ENCODE measurements around the gene AGBL4. TPM values are rescaled to one million over a fixed set of nuclear protein-coding genes. Genes with fewer than 3 reads are reported as not detected.

AGBL4 gene
- polyA plus RNA-seq, 3 donors, result 0.05 TPM; not detected in 2

DNA sequence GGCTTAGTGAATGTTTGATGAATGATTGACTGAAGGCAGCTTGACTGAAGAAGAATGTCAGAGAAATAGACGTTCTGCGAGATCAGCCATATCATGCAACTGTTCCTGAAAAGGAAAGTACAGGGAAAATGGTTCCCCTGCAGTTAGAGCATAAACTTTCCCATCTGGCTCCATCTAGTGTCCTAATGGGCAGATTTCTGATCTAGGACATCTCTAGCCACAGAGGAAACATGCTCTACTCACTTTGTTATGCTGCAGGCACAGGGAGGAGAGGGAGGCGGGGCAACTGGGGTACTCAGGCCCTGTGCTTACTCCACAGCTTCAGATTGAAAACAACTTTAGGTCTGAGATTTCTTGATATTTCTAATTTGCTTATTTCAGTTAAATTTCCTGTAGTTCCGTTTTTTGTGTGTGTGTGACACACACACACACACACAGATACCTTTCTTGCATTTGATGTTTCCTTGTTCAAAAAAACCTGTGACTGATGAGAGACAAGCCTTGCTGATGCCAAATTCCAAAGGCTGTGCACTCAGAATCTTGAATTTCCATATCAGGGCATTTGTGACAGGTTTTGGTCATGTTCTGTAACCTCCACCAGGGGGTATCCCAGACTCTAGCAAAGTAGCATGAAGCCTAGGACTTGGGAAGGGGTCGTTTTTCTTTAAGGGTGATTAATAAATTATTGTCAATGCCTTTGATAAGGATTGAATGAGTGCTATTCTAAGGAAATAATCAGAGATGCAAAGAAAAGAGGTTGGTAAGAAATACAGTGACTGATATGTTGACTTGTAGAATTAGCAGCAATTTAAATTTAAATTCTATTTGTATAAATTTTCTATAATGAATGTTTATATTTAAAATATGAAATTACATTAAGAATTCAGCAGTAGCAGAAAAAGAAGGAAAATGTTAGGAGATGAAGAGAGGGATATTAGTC is 1107.4 kb downstream of the AGBL4 start:
- intact Hi-C loops (cut with micrococcal nuclease), result no loop called here
- H3K36me3 Mint-ChIP-seq, result no peaks in the 10 kb centered on the region
- no CpG with 5 or more reads among the region's 5 CpGs for WGBS (ENCODE audit: insufficient coverage)

GRCh38 chr1:48908606-48909005 is 1115.1 kb downstream of the AGBL4 start:
- intact Hi-C loops (cut with micrococcal nuclease), result no loop called here
- Histone ChIP-seq H3K4me2 (replicated peaks; ENCODE audit: extremely low read depth, low read length, poor library complexity, severe bottlenecking) (no peak overlapping the region), H3K4me3 (replicated peaks in 1 of 3; ENCODE audit: low read depth in 2 of 3, low read length in 3 of 3) (no peak overlapping the region), H3K9me3 (replicated peaks in 1 of 2; ENCODE audit: control insufficient read depth in 1 of 2, insufficient read depth in 1 of 2, low read length in 2 of 2) (no peaks in the 10 kb centered on the region), H3K9ac (ENCODE audit: insufficient read depth, low read length, poor library complexity, severe bottlenecking) (no peak overlapping the region), H3K36me3 (replicated peaks in 1 of 2; ENCODE audit: control insufficient read depth in 1 of 2, insufficient read depth in 2 of 2, low read length in 2 of 2) (no peaks in the 10 kb centered on the region), H3K4me1 (ENCODE audit: control insufficient read depth in 1 of 2, insufficient read depth in 2 of 2, low read length in 2 of 2) (no peaks in the 10 kb centered on the region), H4K20me1 (ENCODE audit: insufficient read depth, low read length) (no peaks in the 10 kb centered on the region), H3K27ac (ENCODE audit: low read depth in 1 of 2, low read length in 2 of 2) (no peak overlapping the region), H3K79me2 (ENCODE audit: insufficient read depth, low read length) (no peaks in the 10 kb centered on the region), H3K27me3 (ENCODE audit: control insufficient read depth in 2 of 2, insufficient read depth in 2 of 2, low read length in 2 of 2) (peaks cover 0 to 2% of the 10 kb centered on the region in 2 donors), H2AFZ (ENCODE audit: insufficient read depth, low read depth, low read length, poor library complexity, severe bottlenecking) (no peak overlapping the region)
- Mint-ChIP-seq H3K27me3 (ENCODE audit: low read depth in 3 of 3) (peaks cover 3 to 6% (median 4%) of the 10 kb centered on the region in 3 donors), H3K27ac (no peak overlapping the region), H3K4me3 (no peak overlapping the region), H3K36me3 (no peaks in the 10 kb centered on the region), H3K4me1 (no peaks in the 10 kb centered on the region), H3K9me3 (no peaks in the 10 kb centered on the region)
- TF ChIP-seq, protein P1, sequence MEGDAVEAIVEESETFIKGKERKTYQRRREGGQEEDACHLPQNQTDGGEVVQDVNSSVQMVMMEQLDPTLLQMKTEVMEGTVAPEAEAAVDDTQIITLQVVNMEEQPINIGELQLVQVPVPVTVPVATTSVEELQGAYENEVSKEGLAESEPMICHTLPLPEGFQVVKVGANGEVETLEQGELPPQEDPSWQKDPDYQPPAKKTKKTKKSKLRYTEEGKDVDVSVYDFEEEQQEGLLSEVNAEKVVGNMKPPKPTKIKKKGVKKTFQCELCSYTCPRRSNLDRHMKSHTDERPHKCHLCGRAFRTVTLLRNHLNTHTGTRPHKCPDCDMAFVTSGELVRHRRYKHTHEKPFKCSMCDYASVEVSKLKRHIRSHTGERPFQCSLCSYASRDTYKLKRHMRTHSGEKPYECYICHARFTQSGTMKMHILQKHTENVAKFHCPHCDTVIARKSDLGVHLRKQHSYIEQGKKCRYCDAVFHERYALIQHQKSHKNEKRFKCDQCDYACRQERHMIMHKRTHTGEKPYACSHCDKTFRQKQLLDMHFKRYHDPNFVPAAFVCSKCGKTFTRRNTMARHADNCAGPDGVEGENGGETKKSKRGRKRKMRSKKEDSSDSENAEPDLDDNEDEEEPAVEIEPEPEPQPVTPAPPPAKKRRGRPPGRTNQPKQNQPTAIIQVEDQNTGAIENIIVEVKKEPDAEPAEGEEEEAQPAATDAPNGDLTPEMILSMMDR (IDR thresholded peaks at IDR 0.05), result no peak
- DNase-seq, result no peak

More for the DNA sequence above, 1107.4 kb downstream of the AGBL4 start:
- no peaks in the 10 kb centered on the region for H3K79me2 ChIP-seq (ENCODE audit: insufficient read depth, low read length)
- no peaks in the 10 kb centered on the region for H3K36me3 ChIP-seq (replicated peaks in 1 of 2; ENCODE audit: control insufficient read depth in 1 of 2, insufficient read depth in 2 of 2, low read length in 2 of 2)
- Mint-ChIP-seq H3K4me1 (no peaks in the 10 kb centered on the region), H3K27ac (no peak overlapping the region), H3K9me3 (no peaks in the 10 kb centered on the region), H3K27me3 (ENCODE audit: low read depth in 3 of 3) (peaks cover under 1 to 3% (median 3%) of the 10 kb centered on the region in 3 donors), H3K4me3 (no peak overlapping the region)
- H4K20me1 ChIP-seq (ENCODE audit: insufficient read depth, low read length), result no peaks in the 10 kb centered on the region
- TF ChIP-seq, protein P1 (IDR thresholded peaks at IDR 0.05), result no peak
- no peaks in the 10 kb centered on the region for H3K9me3 ChIP-seq (replicated peaks in 1 of 2; ENCODE audit: control insufficient read depth in 1 of 2, insufficient read depth in 1 of 2, low read length in 2 of 2)
- no peak overlapping the region for H3K4me3 ChIP-seq (replicated peaks in 1 of 3; ENCODE audit: low read depth in 2 of 3, low read length in 3 of 3)
- no peaks in the 10 kb centered on the region for H3K4me1 ChIP-seq (ENCODE audit: control insufficient read depth in 1 of 2, insufficient read depth in 2 of 2, low read length in 2 of 2)
- no peak for DNase-seq
- H3K27ac ChIP-seq (ENCODE audit: low read depth in 1 of 2, low read length in 2 of 2), result no peak overlapping the region
- no peak overlapping the region for H3K9ac ChIP-seq (ENCODE audit: insufficient read depth, low read length, poor library complexity, severe bottlenecking)
- no peak overlapping the region for H2AFZ ChIP-seq (ENCODE audit: insufficient read depth, low read depth, low read length, poor library complexity, severe bottlenecking)
- H3K4me2 ChIP-seq (replicated peaks; ENCODE audit: extremely low read depth, low read length, poor library complexity, severe bottlenecking), result no peak overlapping the region
- H3K27me3 ChIP-seq (ENCODE audit: control insufficient read depth in 2 of 2, insufficient read depth in 2 of 2, low read length in 2 of 2), result no peaks in the 10 kb centered on the region
